H9 (cell line): ENCODE data around the gene CENPP. TPM values are rescaled to one million over a fixed set of nuclear protein-coding genes. Genes with fewer than 3 reads are reported as not detected.

ENCODE experiments used
- DNase-seq: peaks from one replicate; pipeline ENCODE4 v3.0.0-alpha.2; 2017
- H2AFZ ChIP-seq: one replicate; pipeline ENCODE4 v1.6.1; 2013; ENCODE audit warnings: mild to moderate bottlenecking, low read length, control low read depth, moderate library complexity
- H2AK5ac ChIP-seq: 2 replicates; pipeline ENCODE4 v1.6.1; 2013; ENCODE audit warnings: low read length, control low read depth, mixed read lengths; ENCODE audit not compliant: insufficient read length
- H2BK120ac ChIP-seq: one replicate; pipeline ENCODE4 v1.6.1; 2013; ENCODE audit warnings: low read depth, mild to moderate bottlenecking, low read length, control low read depth, inconsistent platforms; ENCODE audit not compliant: poor library complexity, severe bottlenecking
- H2BK12ac ChIP-seq: 2 replicates; pipeline ENCODE4 v1.6.1; 2013; ENCODE audit warnings: low read length, control low read depth, mixed read lengths, low read depth; ENCODE audit not compliant: insufficient read length
- H2BK15ac ChIP-seq: 2 replicates; pipeline ENCODE4 v1.6.1; 2013; ENCODE audit warnings: low read depth, low read length, control low read depth
- H2BK20ac ChIP-seq: one replicate; pipeline ENCODE4 v1.6.1; 2013; ENCODE audit warnings: low read depth, mild to moderate bottlenecking, low read length, control low read depth, inconsistent platforms; ENCODE audit not compliant: poor library complexity, severe bottlenecking
- H2BK5ac ChIP-seq: 2 replicates; pipeline ENCODE4 v1.6.1; 2013; ENCODE audit warnings: low read length, control low read depth, mixed read lengths; ENCODE audit not compliant: insufficient read length
- H3K14ac ChIP-seq: 2 replicates; pipeline ENCODE4 v1.6.1; 2013; ENCODE audit warnings: low read length, control low read depth; ENCODE audit not compliant: insufficient read depth
- H3K18ac ChIP-seq: 2 replicates; pipeline ENCODE4 v1.6.1; 2013; ENCODE audit warnings: low read depth, mild to moderate bottlenecking, mixed read lengths, low read length, control low read depth; ENCODE audit not compliant: insufficient read length
- H3K23ac ChIP-seq: 2 replicates; pipeline ENCODE4 v1.6.1; 2013; ENCODE audit warnings: low read length, control low read depth, mixed read lengths, low read depth; ENCODE audit not compliant: insufficient read length
- H3K23me2 ChIP-seq: 2 replicates; pipeline ENCODE4 v1.6.1; 2013; ENCODE audit warnings: low read depth, mild to moderate bottlenecking, mixed read lengths, low read length, control low read depth; ENCODE audit not compliant: insufficient read length, poor library complexity, severe bottlenecking
- H3K27ac ChIP-seq: 2 replicates; pipeline ENCODE4 v1.5.1; 2013; ENCODE audit warnings: low read length, control low read depth, mixed read lengths, low read depth; ENCODE audit not compliant: insufficient read length
- H3K27me3 ChIP-seq: 2 replicates; pipeline ENCODE4 v1.6.1; 2013; ENCODE audit warnings: low read length, control low read depth, inconsistent platforms; ENCODE audit not compliant: insufficient read depth
- H3K4ac ChIP-seq: 2 replicates; pipeline ENCODE4 v1.6.1; 2013; ENCODE audit warnings: low read depth, mild to moderate bottlenecking, control low read depth, inconsistent platforms, low read length, moderate library complexity
- H3K4me1 ChIP-seq: 2 replicates; pipeline ENCODE4 v1.6.1; 2013; ENCODE audit warnings: low read length, control low read depth, inconsistent platforms; ENCODE audit not compliant: insufficient read depth
- H3K4me2 ChIP-seq: 2 replicates; pipeline ENCODE4 v1.6.1; 2013; ENCODE audit warnings: low read length, control low read depth, mixed read lengths; ENCODE audit not compliant: insufficient read length, insufficient read depth
- H3K56ac ChIP-seq: 2 replicates; pipeline ENCODE4 v1.6.1; 2013; ENCODE audit warnings: low read depth, mild to moderate bottlenecking, mixed read lengths, low read length, control low read depth; ENCODE audit not compliant: insufficient read length
- H3K79me1 ChIP-seq: 2 replicates; pipeline ENCODE4 v1.6.1; 2013; ENCODE audit warnings: low read depth, mild to moderate bottlenecking, moderate library complexity, low read length, control low read depth, inconsistent platforms; ENCODE audit not compliant: insufficient read depth, poor library complexity, severe bottlenecking
- H3K79me2 ChIP-seq: 2 replicates; pipeline ENCODE4 v1.6.1; 2013; ENCODE audit warnings: low read length, control low read depth, inconsistent platforms; ENCODE audit not compliant: insufficient read depth
- H3K9ac ChIP-seq: 2 replicates; pipeline ENCODE4 v1.6.1; 2013; ENCODE audit warnings: low read length, control low read depth, mixed read lengths; ENCODE audit not compliant: insufficient read length; ENCODE audit errors: extremely low read depth
- H3K9me3 ChIP-seq: one replicate; pipeline ENCODE4 v1.6.1; 2013; ENCODE audit warnings: low read depth, low read length, inconsistent platforms; ENCODE audit not compliant: control insufficient read depth
- H3T11ph ChIP-seq: one replicate; pipeline ENCODE4 v1.6.1; 2013; ENCODE audit warnings: mild to moderate bottlenecking, low read length, control low read depth, inconsistent platforms
- H4K20me1 ChIP-seq: one replicate; pipeline ENCODE4 v1.6.1; 2013; ENCODE audit not compliant: control insufficient read depth, insufficient read length, insufficient read depth
- H4K5ac ChIP-seq: 2 replicates; pipeline ENCODE4 v1.6.1; 2013; ENCODE audit warnings: low read depth, mild to moderate bottlenecking, mixed read lengths, low read length, control low read depth; ENCODE audit not compliant: insufficient read length
- H4K8ac ChIP-seq: replicated peaks from 2 replicates; pipeline ENCODE4 v1.6.1; 2013; ENCODE audit warnings: low read length, control low read depth, mixed read lengths, low read depth; ENCODE audit not compliant: insufficient read length
- H4K91ac ChIP-seq: 2 replicates; pipeline ENCODE4 v1.6.1; 2013; ENCODE audit warnings: low read depth, mild to moderate bottlenecking, moderate library complexity, mixed read lengths, low read length, control low read depth; ENCODE audit not compliant: insufficient read length
- H3K27ac Mint-ChIP-seq, 3 experiments: 2 replicates in 2 of 3; 3 replicates in 1 of 3; pipeline ENCODE4 v1.8.0; 2020 to 2021; ENCODE audit warnings: mixed read lengths in 3 of 3, mild to moderate bottlenecking in 1 of 3, moderate library complexity in 1 of 3
- H3K27me3 Mint-ChIP-seq: 2 replicates; pipeline ENCODE4 v1.8.0; 2021; ENCODE audit warnings: low read depth, mild to moderate bottlenecking, moderate library complexity, mixed read lengths
- H3K36me3 Mint-ChIP-seq, 3 experiments: 2 replicates in 2 of 3; 3 replicates in 1 of 3; pipeline ENCODE4 v1.8.0; 2020 to 2021; ENCODE audit warnings: low read depth in 3 of 3, mixed read lengths in 3 of 3; ENCODE audit not compliant: insufficient read depth in 1 of 3
- H3K4me1 Mint-ChIP-seq, 2 experiments: 2 replicates each; pipeline ENCODE4 v1.8.0; 2020; ENCODE audit warnings: mixed read lengths in 2 of 2
- H3K4me3 Mint-ChIP-seq, 2 experiments: 2 replicates in 1 of 2; 3 replicates in 1 of 2; pipeline ENCODE4 v1.8.0; 2020 to 2021; ENCODE audit warnings: mild to moderate bottlenecking in 2 of 2, mixed read lengths in 2 of 2, moderate library complexity in 1 of 2
- H3K9me3 Mint-ChIP-seq, 2 experiments: 2 replicates in 1 of 2; 3 replicates in 1 of 2; pipeline ENCODE4 v1.8.0; 2020; ENCODE audit warnings: mild to moderate bottlenecking in 2 of 2, mixed read lengths in 2 of 2, moderate library complexity in 1 of 2
- WGBS: extraction: QIAGEN DNeasy Blood & Tissue Kit; methylation state at CpG from one replicate; pipeline ENCODE4 v1.1.7; 2013; ENCODE audit warnings: missing lambda C conversion rate, low lambda C conversion rate, mixed read lengths; ENCODE audit not compliant: insufficient read length; ENCODE audit errors: extremely low coverage; 5-methylcytosine and 5-hydroxymethylcytosine counted together
- total RNA-seq: library from RNA; stranded (reverse); gene quantifications from 2 replicates; pipeline ENCODE4 v1.2.1, GENCODE V29; 2021
- TF ChIP-seq, protein P1 (sequence below): fragments of 200-600 bp; sonication (generic); conservative IDR thresholded peaks from 3 replicates; pipeline ENCODE4 v1.8.0; 2021; ENCODE audit warnings: antibody characterized with exemption, mild to moderate bottlenecking

Gene CENPP
- total RNA-seq, 1 experiment from 2014 or later: 9.1 TPM

DNA sequence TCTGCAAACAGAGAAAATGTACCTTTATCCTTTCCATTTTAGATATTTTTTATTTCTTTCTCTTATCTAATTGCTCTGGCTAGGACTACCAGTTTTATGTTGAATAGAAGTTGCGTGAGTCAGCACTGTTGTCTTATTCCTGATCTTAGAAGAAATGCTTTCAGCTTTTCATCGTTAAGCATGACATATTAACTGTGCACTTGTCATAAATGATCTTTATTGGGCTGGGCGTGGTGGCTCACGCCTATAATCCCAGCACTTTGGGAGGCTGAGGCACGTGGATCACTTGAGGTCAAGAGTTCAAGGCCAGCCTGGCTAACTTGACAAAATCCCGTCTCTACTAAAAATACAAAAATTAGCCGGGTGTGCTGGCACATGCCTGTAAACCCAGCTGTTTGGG lies 218.2 kb downstream of the CENPP start:
- DNase-seq: no peak
- TF ChIP-seq, protein P1, sequence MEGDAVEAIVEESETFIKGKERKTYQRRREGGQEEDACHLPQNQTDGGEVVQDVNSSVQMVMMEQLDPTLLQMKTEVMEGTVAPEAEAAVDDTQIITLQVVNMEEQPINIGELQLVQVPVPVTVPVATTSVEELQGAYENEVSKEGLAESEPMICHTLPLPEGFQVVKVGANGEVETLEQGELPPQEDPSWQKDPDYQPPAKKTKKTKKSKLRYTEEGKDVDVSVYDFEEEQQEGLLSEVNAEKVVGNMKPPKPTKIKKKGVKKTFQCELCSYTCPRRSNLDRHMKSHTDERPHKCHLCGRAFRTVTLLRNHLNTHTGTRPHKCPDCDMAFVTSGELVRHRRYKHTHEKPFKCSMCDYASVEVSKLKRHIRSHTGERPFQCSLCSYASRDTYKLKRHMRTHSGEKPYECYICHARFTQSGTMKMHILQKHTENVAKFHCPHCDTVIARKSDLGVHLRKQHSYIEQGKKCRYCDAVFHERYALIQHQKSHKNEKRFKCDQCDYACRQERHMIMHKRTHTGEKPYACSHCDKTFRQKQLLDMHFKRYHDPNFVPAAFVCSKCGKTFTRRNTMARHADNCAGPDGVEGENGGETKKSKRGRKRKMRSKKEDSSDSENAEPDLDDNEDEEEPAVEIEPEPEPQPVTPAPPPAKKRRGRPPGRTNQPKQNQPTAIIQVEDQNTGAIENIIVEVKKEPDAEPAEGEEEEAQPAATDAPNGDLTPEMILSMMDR: no peak
- Histone ChIP-seq H2BK15ac (no peak overlapping the region), H3K9ac (no peak overlapping the region), H3K9me3 (no peaks in the 10 kb centered on the region), H4K91ac (no peak overlapping the region), H3K56ac (no peak overlapping the region), H2BK12ac (no peak overlapping the region), H3K27me3 (no peaks in the 10 kb centered on the region), H2AFZ (no peak overlapping the region), H2BK120ac (no peak overlapping the region), H3K4ac (no peak overlapping the region), H3K23me2 (no peaks in the 10 kb centered on the region), H3K14ac (no peak overlapping the region), H4K5ac (no peak overlapping the region), H3K79me1 (no peaks in the 10 kb centered on the region), H2BK20ac (no peak overlapping the region), H2BK5ac (no peak overlapping the region), H3K18ac (no peak overlapping the region), H3K4me2 (no peak overlapping the region), H3K23ac (no peak overlapping the region), H3K27ac (no peak overlapping the region), H3K79me2 (no peaks in the 10 kb centered on the region), H3T11ph (no peak overlapping the region), H2AK5ac (no peak overlapping the region), H4K8ac (no peak overlapping the region), H4K20me1 (no peaks in the 10 kb centered on the region), H3K4me1 (no peaks in the 10 kb centered on the region)
- H3K27ac Mint-ChIP-seq: no peak overlapping the region
- H3K4me1 Mint-ChIP-seq: no peaks in the 10 kb centered on the region
- no CpG with 5 or more reads among the region's 7 CpGs for WGBS
- H3K27me3 Mint-ChIP-seq: no peaks in the 10 kb centered on the region
- peaks cover 0 to 2% of the 10 kb centered on the region in 2 experiments; a peak in 1 of 5 replicates for H3K9me3 Mint-ChIP-seq
- H3K4me3 Mint-ChIP-seq: no peak overlapping the region
- peaks cover 0 to 7% (median 0%) of the 10 kb centered on the region in 3 experiments; a peak in 1 of 7 replicates for H3K36me3 Mint-ChIP-seq
